Stomach smooth muscle (tissue), 2 donors: Measurements from ENCODE around the gene ZFAND6.
A peak's percentile ranks its signal among the peaks of the same experiment; 100 is the strongest.

Experiments used
- H3K27ac ChIP-seq: one replicate; pipeline ENCODE4 v1.7.0; 2013; ENCODE audit warnings: mild to moderate bottlenecking, low read length, inconsistent platforms
- H3K27me3 ChIP-seq, 2 donors: one replicate each; pipeline ENCODE4 v1.7.0; 2013; ENCODE audit warnings: low read length in 2 of 2; ENCODE audit not compliant: insufficient read depth in 2 of 2, control insufficient read depth in 1 of 2
- H3K36me3 ChIP-seq, 2 donors: one replicate each; pipeline ENCODE4 v1.7.0; 2013; ENCODE audit warnings: low read length in 2 of 2; ENCODE audit not compliant: control insufficient read depth in 2 of 2, insufficient read depth in 2 of 2
- H3K4me1 ChIP-seq: one replicate; pipeline ENCODE4 v1.7.0; 2013; ENCODE audit warnings: low read length; ENCODE audit not compliant: control insufficient read depth, insufficient read depth
- H3K4me3 ChIP-seq, 2 donors: one replicate each; pipeline ENCODE4 v1.7.0; 2013; ENCODE audit warnings: low read length in 2 of 2
- H3K9ac ChIP-seq, 2 donors: one replicate each; pipeline ENCODE4 v1.7.0; 2013; ENCODE audit warnings: low read length in 2 of 2, mild to moderate bottlenecking in 1 of 2
- H3K9me3 ChIP-seq, 2 donors: one replicate each; pipeline ENCODE4 v1.7.0; 2013; ENCODE audit warnings: low read length in 2 of 2; ENCODE audit not compliant: control insufficient read depth in 2 of 2
- donor health status: healthy.
- donor health status: Pancreatic carcinoma.

Gene ZFAND6

DNA sequence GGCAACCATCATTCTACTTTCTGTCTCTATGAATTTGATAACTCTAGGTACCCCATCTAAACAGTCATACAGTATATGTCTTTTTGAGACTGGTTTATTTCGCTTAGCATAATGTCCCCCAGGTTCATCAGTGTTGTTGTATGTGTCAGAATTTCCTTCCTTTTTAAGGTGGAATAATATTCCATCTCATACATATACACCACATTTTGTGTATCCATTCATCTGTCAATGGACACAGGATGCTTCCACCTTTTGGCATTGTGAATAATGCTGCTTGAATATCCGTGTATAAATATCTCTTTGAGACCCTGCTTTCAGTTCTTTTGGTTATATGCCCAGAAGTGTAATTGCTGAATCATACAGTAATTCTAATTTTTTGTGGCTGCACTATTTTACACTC is 10.4 kb upstream of the ZFAND6 start:
- no peak overlapping the region for H3K4me3 ChIP-seq
- H3K27me3 ChIP-seq: no peaks in the 10 kb centered on the region
- no peak overlapping the region for H3K27ac ChIP-seq
- H3K4me1 ChIP-seq: no peaks in the 10 kb centered on the region
- H3K9me3 ChIP-seq: no peaks in the 10 kb centered on the region
- H3K9ac ChIP-seq: no peak overlapping the region
- no peaks in the 10 kb centered on the region for H3K36me3 ChIP-seq

- Histone ChIP-seq H3K27ac (no peak overlapping the region), H3K27me3 (no peaks in the 10 kb centered on the region), H3K4me3 (no peak overlapping the region), H3K36me3 (no peaks in the 10 kb centered on the region), H3K4me1 (no peaks in the 10 kb centered on the region), H3K9me3 (no peaks in the 10 kb centered on the region), H3K9ac (no peak overlapping the region)
These were observed 6.7 kb upstream of the ZFAND6 start for GRCh38 chr15:80052597-80053304.

- Histone ChIP-seq H3K27ac (no peak overlapping the region), H3K36me3 (no peaks in the 10 kb centered on the region), H3K9ac (no peak overlapping the region), H3K9me3 (no peaks in the 10 kb centered on the region), H3K4me3 (no peak overlapping the region), H3K4me1 (peaks cover 6% of the 10 kb centered on the region), H3K27me3 (no peaks in the 10 kb centered on the region)
These were observed 3.5 kb upstream of the ZFAND6 start for GRCh38 chr15:80055933-80056332.

DNA sequence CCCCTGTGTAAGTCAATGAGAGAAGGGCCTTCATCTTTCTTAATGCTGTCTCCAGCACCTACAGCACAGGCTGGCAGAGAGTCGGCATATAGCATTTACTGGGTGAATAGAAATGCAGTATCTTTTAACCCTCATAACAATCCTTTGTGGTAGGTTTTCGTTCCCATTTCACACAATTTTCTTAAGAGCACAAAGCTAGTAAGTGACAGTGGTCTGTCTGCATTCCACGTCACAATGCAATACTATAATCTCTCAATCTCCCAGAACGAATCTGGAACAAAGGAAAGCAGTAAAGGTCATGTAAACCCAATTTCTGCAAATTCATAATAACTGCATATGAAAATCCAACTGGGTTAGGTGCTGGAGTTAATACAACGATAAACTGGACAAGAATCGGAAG is 1.4 kb upstream of the ZFAND6 start:
- Histone ChIP-seq H3K36me3 (no peaks in the 10 kb centered on the region), H3K9ac (no peak overlapping the region), H3K4me1 (peaks cover 6% of the 10 kb centered on the region), H3K27me3 (no peaks in the 10 kb centered on the region), H3K4me3 (no peak overlapping the region), H3K27ac (no peak overlapping the region), H3K9me3 (no peaks in the 10 kb centered on the region)

DNA sequence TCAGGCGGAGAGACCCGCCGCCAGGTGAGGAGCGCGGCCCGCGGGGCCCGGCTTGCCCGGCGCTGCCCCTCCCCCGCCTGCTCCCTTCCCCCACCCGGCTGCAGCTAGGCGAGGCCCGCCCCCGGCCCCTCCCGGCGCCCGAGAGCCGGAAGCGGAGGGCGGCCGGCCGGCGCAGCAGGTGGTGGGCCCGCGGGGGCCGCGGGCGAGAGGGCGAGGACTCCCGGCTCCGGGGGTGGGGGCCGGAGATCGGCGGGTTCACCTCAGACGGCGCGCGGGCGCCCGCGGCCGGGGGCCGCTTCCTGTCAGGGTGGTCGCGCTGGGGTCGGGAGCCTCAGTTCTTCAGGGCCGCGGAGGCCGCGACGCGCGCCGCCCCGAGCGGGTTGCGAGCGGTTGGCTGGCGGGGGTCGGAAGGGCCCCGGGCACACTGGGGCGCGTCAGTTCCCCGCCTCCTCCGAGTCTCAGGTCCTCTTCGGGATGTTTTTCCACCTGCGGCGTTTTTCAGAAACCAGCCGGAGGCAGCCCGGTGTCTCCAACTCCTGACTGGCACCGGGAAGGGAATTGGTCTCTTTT is 395 bp downstream of the ZFAND6 start:
- H3K4me1 ChIP-seq: peaks cover 6% of the 10 kb centered on the region
- H3K27ac ChIP-seq: peak overlapping the region; percentile 64
- no peaks in the 10 kb centered on the region for H3K27me3 ChIP-seq

DNA sequence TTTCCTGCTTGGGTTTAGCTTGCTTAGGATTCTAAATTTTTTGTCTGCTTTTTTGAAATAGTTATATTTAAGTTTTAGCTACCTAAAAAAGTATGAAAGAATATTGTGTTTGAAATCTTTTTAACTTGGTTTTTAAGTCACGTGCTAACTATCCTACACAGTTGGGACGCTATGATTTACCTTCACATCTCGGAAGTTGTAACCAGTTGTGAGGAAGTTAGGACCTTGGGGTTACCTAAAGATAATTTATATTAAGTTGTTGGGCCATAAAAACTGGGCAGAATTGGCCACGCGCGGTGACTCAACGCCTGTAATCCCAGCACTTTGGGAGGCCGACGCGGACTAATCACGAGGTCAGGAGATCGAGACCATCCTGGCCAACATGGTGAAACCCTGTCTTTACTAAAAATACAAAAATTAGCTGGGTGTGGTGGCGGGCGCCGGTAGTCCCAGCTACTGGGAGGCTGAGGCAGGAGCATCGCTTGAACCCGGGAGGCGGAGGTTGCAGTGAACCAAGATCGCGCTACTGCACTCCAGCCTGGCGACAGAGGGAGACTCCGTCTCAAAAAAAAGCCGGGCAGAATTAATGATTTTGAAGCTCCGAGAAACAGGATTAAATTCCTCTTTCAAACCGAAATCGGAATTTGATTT is 1.0 kb downstream of the ZFAND6 start:
- no peaks in the 10 kb centered on the region for H3K9me3 ChIP-seq
- no peaks in the 10 kb centered on the region for H3K36me3 ChIP-seq
- H3K27ac ChIP-seq: peak overlapping the region; percentile 64
- H3K4me1 ChIP-seq: peaks cover 6% of the 10 kb centered on the region
- H3K27me3 ChIP-seq: no peaks in the 10 kb centered on the region
- H3K9ac ChIP-seq: peak overlapping the region; percentile 74 to 94
- H3K4me3 ChIP-seq: peak overlapping the region; percentile 83 to 85

More for the DNA sequence above, 395 bp downstream of the ZFAND6 start:
- Histone ChIP-seq H3K9ac (peak overlapping the region; percentile 74 to 94), H3K4me3 (peak overlapping the region; percentile 83 to 85), H3K9me3 (no peaks in the 10 kb centered on the region), H3K36me3 (no peaks in the 10 kb centered on the region)

DNA sequence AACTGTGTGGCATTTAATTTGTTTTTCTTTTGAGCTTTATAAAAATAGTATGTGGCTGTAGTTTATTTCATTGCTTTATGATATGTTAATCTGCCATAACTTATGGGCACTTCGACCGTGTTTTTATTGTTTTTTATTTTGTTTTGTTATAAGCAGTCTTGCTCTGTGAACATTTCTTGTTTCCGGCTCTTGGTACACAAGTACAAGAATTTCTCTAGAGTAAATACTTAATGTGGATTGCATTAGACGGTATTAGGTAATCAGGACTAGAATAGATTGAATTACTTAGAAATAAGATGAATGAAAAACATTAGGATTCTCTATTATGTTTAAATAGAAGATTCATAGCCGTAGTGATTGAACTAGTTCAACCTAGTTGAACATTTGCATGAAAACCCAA is 2.1 kb downstream of the ZFAND6 start:
- Histone ChIP-seq H3K4me1 (peaks cover 6% of the 10 kb centered on the region), H3K36me3 (no peaks in the 10 kb centered on the region), H3K4me3 (no peak overlapping the region), H3K27me3 (no peaks in the 10 kb centered on the region), H3K9ac (peak overlapping the region in 1 of 2 donors; percentile 15), H3K27ac (no peak overlapping the region), H3K9me3 (no peaks in the 10 kb centered on the region)

DNA sequence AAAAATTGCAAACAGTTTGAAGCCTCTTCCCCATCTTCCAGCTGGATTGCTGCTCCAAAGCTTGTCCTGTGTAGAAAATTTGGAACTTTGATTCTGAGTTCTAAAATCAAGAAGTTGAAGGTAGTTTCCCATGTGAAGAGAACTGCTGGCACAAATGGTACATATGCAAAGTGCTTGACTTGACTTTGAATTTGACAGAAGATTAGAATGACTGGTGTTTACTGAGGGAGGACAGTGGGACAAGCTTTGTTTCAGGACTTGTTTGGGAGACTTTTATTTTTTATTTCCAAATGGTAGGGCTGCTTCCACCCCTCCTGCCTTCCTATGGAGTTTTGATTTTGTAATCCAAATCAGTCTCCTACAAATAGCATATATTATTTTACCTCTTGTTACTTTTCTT is 7.4 kb downstream of the ZFAND6 start:
- no peak overlapping the region for H3K27ac ChIP-seq
- H3K4me3 ChIP-seq: no peak overlapping the region
- H3K36me3 ChIP-seq: no peaks in the 10 kb centered on the region
- H3K9me3 ChIP-seq: no peaks in the 10 kb centered on the region
- H3K27me3 ChIP-seq: no peaks in the 10 kb centered on the region
- H3K4me1 ChIP-seq: no peaks in the 10 kb centered on the region
- no peak overlapping the region for H3K9ac ChIP-seq

GRCh38 chr15:80068578-80068977 is 9.1 kb downstream of the ZFAND6 start:
- Histone ChIP-seq H3K27me3 (no peaks in the 10 kb centered on the region), H3K36me3 (no peaks in the 10 kb centered on the region), H3K9me3 (no peaks in the 10 kb centered on the region), H3K4me1 (no peaks in the 10 kb centered on the region), H3K4me3 (no peak overlapping the region), H3K27ac (no peak overlapping the region), H3K9ac (no peak overlapping the region)

- Histone ChIP-seq H3K9ac (no peak overlapping the region), H3K27me3 (no peaks in the 10 kb centered on the region), H3K4me1 (no peaks in the 10 kb centered on the region), H3K9me3 (no peaks in the 10 kb centered on the region), H3K27ac (no peak overlapping the region), H3K4me3 (no peak overlapping the region), H3K36me3 (no peaks in the 10 kb centered on the region)
These were observed 11.4 kb downstream of the ZFAND6 start for GRCh38 chr15:80070840-80071239.

DNA sequence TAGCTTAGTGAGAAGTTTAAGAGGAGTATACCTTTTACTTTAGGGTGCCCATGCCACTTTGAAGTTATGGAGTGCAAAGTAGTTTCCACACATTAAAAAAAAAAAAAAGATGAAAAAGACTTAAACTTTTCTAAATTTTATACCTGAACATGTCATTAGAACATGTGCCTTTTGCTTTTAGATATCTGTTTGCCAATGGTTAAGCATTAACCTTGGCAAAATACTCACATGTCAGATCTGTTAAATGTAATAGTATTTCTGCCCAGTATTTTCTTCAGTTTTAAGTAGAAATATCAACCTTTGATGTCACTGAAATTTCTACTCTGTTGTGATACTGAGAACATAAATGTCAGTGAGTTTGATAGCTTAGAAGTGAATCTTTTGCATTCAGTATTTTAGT is 12.2 kb downstream of the ZFAND6 start:
- Histone ChIP-seq H3K27ac (no peak overlapping the region), H3K4me1 (no peaks in the 10 kb centered on the region), H3K9me3 (no peaks in the 10 kb centered on the region), H3K4me3 (peak overlapping the region; percentile 48 to 57), H3K36me3 (no peaks in the 10 kb centered on the region), H3K9ac (peak overlapping the region in 1 of 2 donors; percentile 26), H3K27me3 (no peaks in the 10 kb centered on the region)
